K562 (cell line): Measurements from ENCODE around the gene KIF17. TPM values are rescaled to one million over a fixed set of nuclear protein-coding genes. Genes with fewer than 3 reads are reported as not detected.
A peak's percentile ranks its signal among the peaks of the same experiment; 100 is the strongest.

Experiments
- CHCHD3 ChIP-seq: fragments of 250-450 bp; sonication (Bioruptor Pico); IDR thresholded peaks from 2 replicates; pipeline ENCODE4 v2.1.2; 2022; ENCODE audit warnings: mild to moderate bottlenecking
- COPS2 ChIP-seq: fragments of 450-650 bp; conservative IDR thresholded peaks from 2 replicates; pipeline ENCODE4 v1.6.1; 2016; ENCODE audit warnings: mild to moderate bottlenecking, moderate library complexity
- CREB3 ChIP-seq: fragments of 450-650 bp; conservative IDR thresholded peaks from 2 replicates; pipeline ENCODE4 v1.6.1; 2016; ENCODE audit warnings: missing genetic modification characterization, low read depth, mild to moderate bottlenecking, missing compliant biosample characterization, moderate library complexity
- E2F4 ChIP-seq: sonication (generic); formaldehyde crosslinking; IDR thresholded peaks from 2 replicates; pipeline ENCODE4 v1.8.0; 2022; ENCODE audit warnings: mild to moderate bottlenecking, low read depth, missing genetic modification reagents
- MCM3 ChIP-seq: fragments of 450-650 bp; IDR thresholded peaks from 2 replicates; pipeline ENCODE4 v1.6.1; 2016
- REST ChIP-seq, 2 experiments: fragments of 450-650 bp; formaldehyde crosslinking in 1 of 2; IDR thresholded peaks; 2 replicates each; pipeline versions ENCODE4 v1.4.0 to v1.6.1; 2014 to 2020; ENCODE audit warnings: mild to moderate bottlenecking in 2 of 2, borderline replicate concordance in 1 of 2, low read depth in 1 of 2
- SMC3 ChIP-seq: conservative IDR thresholded peaks from 2 replicates; pipeline ENCODE4 v1.6.1; 2011; ENCODE audit warnings: low read depth, low read length, improper control_type of control experiment; ENCODE audit not compliant: insufficient read depth
- SNRNP70 ChIP-seq: fragments of 200-400 bp; formaldehyde crosslinking; optimal IDR thresholded peaks from 2 replicates; pipeline ENCODE3; 2017; ENCODE audit warnings: low read depth, low read length
- ZBTB12 ChIP-seq: fragments of 250-450 bp; sonication (Bioruptor Pico); IDR thresholded peaks from 2 replicates; pipeline ENCODE4 v1.4.0; 2020
- ZNF133 ChIP-seq: fragments of 250-450 bp; sonication (Bioruptor Pico); IDR thresholded peaks from 2 replicates; pipeline ENCODE4 v1.4.0; 2020; ENCODE audit warnings: mild to moderate bottlenecking
- ZNF140 ChIP-seq: fragments of 250-450 bp; sonication (Bioruptor Pico); IDR thresholded peaks from 2 replicates; pipeline ENCODE4 v1.8.0; 2021; ENCODE audit warnings: moderate library complexity, mild to moderate bottlenecking, inconsistent platforms
- ZNF24 ChIP-seq: fragments of 450-650 bp; IDR thresholded peaks from 2 replicates; pipeline ENCODE4 v1.6.1; 2016
- ZNF655 ChIP-seq: fragments of 250-450 bp; sonication (Bioruptor Pico); IDR thresholded peaks from 2 replicates; pipeline ENCODE4 v1.5.0; 2021
- polyA plus RNA-seq, 8 experiments: library from polyadenylated mRNA; depleted of rRNA in 4 of 8; stranded (reverse) in 5 of 8; unstranded in 3 of 8; fragments of >200 nt; fragmentation: Nextera tagmentation in 2 of 8; fragmentation: Illumina TruSeq in 1 of 8; extraction: Ambion mirVana in 2 of 8; extraction: Trizol in 1 of 8; gene quantifications; 2 replicates each; pipeline versions ENCODE4 v1.2.1 to v1.2.3, GENCODE V29; 2011 to 2014; ENCODE audit warnings: inconsistent platforms in 1 of 8, missing spikeins in 1 of 8
- total RNA-seq, 7 experiments: library from RNA; depleted of rRNA in 6 of 7; stranded (reverse); fragments of >200 nt in 6 of 7; fragmentation: Illumina TruSeq in 2 of 7; extraction: Trizol in 2 of 7; gene quantifications; 2 replicates each; pipeline versions ENCODE4 v1.2.1 to v1.2.3, GENCODE V29; 2011 to 2021; ENCODE audit warnings: low replicate concordance in 1 of 7

Gene KIF17
- total and polyA plus RNA-seq, 9 of the 15 experiments (the other 6 are each of a cell fraction or from before 2014, with no cell fraction given) = 0.04 to 0.47 (median 0.18) TPM; not detected in 5

GRCh38 chr1:20640183-20640597, 77.6 kb downstream of the KIF17 start (continued):
- TF ChIP-seq ZNF140 (CRISPR knock-in tag) (no peak), SMC3 (peak; percentile 70), MCM3 (no peak), CREB3 (tag) (no peak), REST (IDR thresholded peaks at IDR 0.05; ENCODE audit: borderline replicate concordance) (peak; percentile 75; the same call in 1 of the 2 replicates), REST (CRISPR knock-in tag; IDR thresholded peaks at IDR 0.05; ENCODE audit: low read depth) (no peak), ZBTB12 (CRISPR knock-in tag) (no peak), E2F4 (CRISPR knock-in tag) (no peak), ZNF24 (0 out of 2 replicates have a peak, but pooled peaks have one; percentile 14), SNRNP70 (no peak), COPS2 (no peak), ZNF133 (no peak), ZNF655 (CRISPR knock-in tag) (no peak), CHCHD3 (CRISPR knock-in tag) (no peak)
